ENCODE results near the gene KIF22. TPM values are rescaled to one million over a fixed set of nuclear protein-coding genes. Genes with fewer than 3 reads are reported as not detected.
A peak's percentile ranks its signal among the peaks of the same experiment; 100 is the strongest.
"Not testable (repeated sequence)": the region's sequence is repeated elsewhere in the genome, so short reads cannot be mapped to it uniquely, and the experiment has no call there.

KIF22 gene
- total RNA-seq, 1 donor from 2014 or later, result 78.3 TPM

DNA sequence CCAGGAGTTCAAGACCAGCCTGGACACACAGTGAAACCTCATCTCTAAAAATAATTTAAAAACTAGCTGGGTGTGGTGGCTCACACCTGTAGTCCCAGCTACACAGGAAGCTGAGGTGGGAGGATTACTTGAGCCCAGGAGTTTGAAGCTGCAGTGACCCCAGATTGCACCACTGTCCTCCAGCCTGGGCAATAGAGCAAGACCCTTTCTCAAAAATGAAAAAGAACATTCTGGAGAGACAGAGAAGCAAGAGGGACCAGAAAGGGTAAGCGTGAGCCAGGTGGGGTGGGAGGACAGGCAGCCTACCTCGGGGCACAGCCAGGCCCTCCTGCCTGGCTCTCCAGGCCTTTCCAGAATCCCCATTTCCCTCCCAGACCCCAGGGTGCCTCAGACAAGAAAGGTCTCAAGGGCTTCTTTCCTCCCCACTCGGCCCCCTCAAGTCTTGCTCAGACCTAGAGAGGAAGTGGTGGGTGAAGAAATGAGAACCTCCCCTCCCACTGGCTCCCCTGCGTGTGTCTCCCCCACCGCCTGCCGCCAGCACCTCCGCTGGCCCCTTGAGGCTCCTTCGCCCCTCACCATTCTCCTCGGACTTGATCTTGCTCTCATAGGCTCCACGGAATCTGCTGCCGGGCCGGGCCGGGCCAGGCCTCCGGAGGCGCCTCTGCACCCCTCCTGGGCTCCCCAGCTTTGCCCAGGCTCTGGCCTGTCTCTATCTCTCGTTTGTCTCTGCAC is 45.3 kb upstream of the KIF22 start:
- TF ChIP-seq, protein P1, sequence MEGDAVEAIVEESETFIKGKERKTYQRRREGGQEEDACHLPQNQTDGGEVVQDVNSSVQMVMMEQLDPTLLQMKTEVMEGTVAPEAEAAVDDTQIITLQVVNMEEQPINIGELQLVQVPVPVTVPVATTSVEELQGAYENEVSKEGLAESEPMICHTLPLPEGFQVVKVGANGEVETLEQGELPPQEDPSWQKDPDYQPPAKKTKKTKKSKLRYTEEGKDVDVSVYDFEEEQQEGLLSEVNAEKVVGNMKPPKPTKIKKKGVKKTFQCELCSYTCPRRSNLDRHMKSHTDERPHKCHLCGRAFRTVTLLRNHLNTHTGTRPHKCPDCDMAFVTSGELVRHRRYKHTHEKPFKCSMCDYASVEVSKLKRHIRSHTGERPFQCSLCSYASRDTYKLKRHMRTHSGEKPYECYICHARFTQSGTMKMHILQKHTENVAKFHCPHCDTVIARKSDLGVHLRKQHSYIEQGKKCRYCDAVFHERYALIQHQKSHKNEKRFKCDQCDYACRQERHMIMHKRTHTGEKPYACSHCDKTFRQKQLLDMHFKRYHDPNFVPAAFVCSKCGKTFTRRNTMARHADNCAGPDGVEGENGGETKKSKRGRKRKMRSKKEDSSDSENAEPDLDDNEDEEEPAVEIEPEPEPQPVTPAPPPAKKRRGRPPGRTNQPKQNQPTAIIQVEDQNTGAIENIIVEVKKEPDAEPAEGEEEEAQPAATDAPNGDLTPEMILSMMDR (IDR thresholded peaks at IDR 0.05; ENCODE audit: unreplicated experiment), result no peak
- Mint-ChIP-seq H3K27ac (no peak overlapping the region), H3K4me3 (no peak overlapping the region), H3K36me3 (no peaks in the 10 kb centered on the region), H3K9me3 (peaks cover 3% of the 10 kb centered on the region), H3K27me3 (ENCODE audit: low read depth) (no peaks in the 10 kb centered on the region), H3K4me1 (peaks cover 6% of the 10 kb centered on the region)
- no peak for DNase-seq (ENCODE audit: low spot score in 2 of 2, unreplicated experiment in 2 of 2)

- Mint-ChIP-seq H3K36me3 (no peaks in the 10 kb centered on the region), H3K9me3 (peaks cover 3% of the 10 kb centered on the region), H3K4me1 (peaks cover 2% of the 10 kb centered on the region), H3K4me3 (no peak within 1 kb of the TSS), H3K27ac (no peak within 1 kb of the TSS), H3K27me3 (ENCODE audit: low read depth) (no peaks in the 10 kb centered on the region)
- no peak for DNase-seq (ENCODE audit: low spot score in 2 of 2, unreplicated experiment in 2 of 2)
- TF ChIP-seq, protein P1 (IDR thresholded peaks at IDR 0.05; ENCODE audit: unreplicated experiment), result no peak
These were observed 44.7 kb upstream of the KIF22 start, which contains the start of gene C16orf54 for GRCh38 chr16:29745853-29746345. Gene C16orf54, minus strand, starts transcription at chr16:29745990. Its CDS starts 1,039 bp downstream, at chr16:29744951.

GRCh38 chr16:29746518-29746917 is 44.0 kb upstream of the KIF22 start:
- H3K36me3 Mint-ChIP-seq; H3K4me3 Mint-ChIP-seq; H3K4me1 Mint-ChIP-seq; DNase-seq (ENCODE audit: low spot score in 2 of 2, unreplicated experiment in 2 of 2); H3K9me3 Mint-ChIP-seq; H3K27me3 Mint-ChIP-seq (ENCODE audit: low read depth); H3K27ac Mint-ChIP-seq: not testable (repeated sequence)

DNA sequence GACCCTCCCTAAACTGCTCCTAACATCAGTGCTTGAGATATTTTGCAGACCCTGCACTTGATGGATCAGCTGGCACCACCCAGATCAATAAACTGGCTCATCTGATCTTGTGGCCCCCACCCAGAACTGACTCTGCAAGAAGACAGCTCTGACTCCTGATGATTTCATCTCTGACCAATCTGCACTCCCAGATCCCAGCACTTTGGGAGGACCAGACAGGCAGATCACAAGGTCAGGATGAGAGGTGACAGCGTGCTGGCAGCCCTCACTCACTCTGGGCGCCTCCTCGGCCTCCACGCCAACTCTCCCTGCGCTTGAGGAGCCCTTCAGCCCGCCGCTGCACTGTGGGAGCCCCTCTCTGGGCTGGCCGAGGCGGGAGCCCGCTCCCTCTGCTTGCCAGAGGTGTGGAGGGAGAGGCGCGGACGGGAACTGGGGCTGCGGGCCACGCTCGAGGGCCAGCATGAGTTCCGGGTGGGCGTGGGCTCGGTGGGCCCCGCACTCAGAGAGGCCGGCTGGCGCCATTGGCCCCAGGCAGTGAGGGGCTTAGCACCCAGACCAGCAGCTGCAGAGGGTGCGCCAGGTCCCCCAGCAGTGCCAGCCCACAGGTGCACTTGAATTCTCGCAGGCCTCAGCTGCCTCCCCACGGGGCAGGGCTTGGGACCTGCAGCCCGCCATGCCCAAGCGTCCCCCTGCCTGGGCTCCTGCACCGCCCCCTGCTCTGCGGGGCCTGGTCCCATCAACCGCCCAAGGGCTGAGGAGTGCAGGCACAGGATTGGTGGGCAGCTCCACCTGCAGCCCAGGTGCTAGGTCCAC is 42.4 kb upstream of the KIF22 start:
- TF ChIP-seq, protein P1 (IDR thresholded peaks at IDR 0.05; ENCODE audit: unreplicated experiment), result no peak
- H3K4me3 Mint-ChIP-seq, result no peak overlapping the region
- no peak for DNase-seq (ENCODE audit: low spot score in 2 of 2, unreplicated experiment in 2 of 2)
- H3K9me3 Mint-ChIP-seq, result peaks cover 3% of the 10 kb centered on the region
- no peaks in the 10 kb centered on the region for H3K36me3 Mint-ChIP-seq
- no peaks in the 10 kb centered on the region for H3K27me3 Mint-ChIP-seq (ENCODE audit: low read depth)
- H3K4me1 Mint-ChIP-seq, result no peaks in the 10 kb centered on the region
- H3K27ac Mint-ChIP-seq, result no peak overlapping the region

GRCh38 chr16:29748760-29749149 is 41.8 kb upstream of the KIF22 start:
- H3K4me3 Mint-ChIP-seq; H3K4me1 Mint-ChIP-seq; H3K27me3 Mint-ChIP-seq (ENCODE audit: low read depth); DNase-seq (ENCODE audit: low spot score in 2 of 2, unreplicated experiment in 2 of 2); H3K9me3 Mint-ChIP-seq; H3K36me3 Mint-ChIP-seq: not testable (repeated sequence)
- peak overlapping the region; percentile 26 for H3K27ac Mint-ChIP-seq

- DNase-seq (ENCODE audit: low spot score in 2 of 2, unreplicated experiment in 2 of 2), result no peak
- peaks cover 13% of the 10 kb centered on the region for H3K4me1 Mint-ChIP-seq
- no peak overlapping the region for H3K27ac Mint-ChIP-seq
- peaks cover 3% of the 10 kb centered on the region for H3K9me3 Mint-ChIP-seq
- TF ChIP-seq, protein P1 (IDR thresholded peaks at IDR 0.05; ENCODE audit: unreplicated experiment), result no peak
- no peaks in the 10 kb centered on the region for H3K36me3 Mint-ChIP-seq
- no peak overlapping the region for H3K4me3 Mint-ChIP-seq
- H3K27me3 Mint-ChIP-seq (ENCODE audit: low read depth), result no peaks in the 10 kb centered on the region
These were observed 37.0 kb upstream of the KIF22 start for GRCh38 chr16:29753516-29753915.

Measured in mesothelial cell of epicardium (in vitro differentiated cells).